ENCODE data around the gene TIMM13.

GRCh38 chr19:2441096-2441752 is 13.8 kb upstream of the TIMM13 start:
- TF ChIP-seq POLR2A (IDR thresholded peaks at IDR 0.05; ENCODE audit: low read depth, low read length) = no peak
- no peak for TF ChIP-seq CTCF (IDR thresholded peaks at IDR 0.05; ENCODE audit: extremely low read depth in 1 of 2, insufficient read depth in 1 of 2, low read depth in 1 of 2, low read length in 2 of 2)
- TF ChIP-seq JUN (IDR thresholded peaks at IDR 0.05; ENCODE audit: borderline replicate concordance, insufficient read depth, insufficient read length, low read depth) = no peak
- no peak for TF ChIP-seq MAX (IDR thresholded peaks at IDR 0.05; ENCODE audit: insufficient read depth, insufficient read length)
- TF ChIP-seq POLR2AphosphoS5 (IDR thresholded peaks at IDR 0.05; ENCODE audit: insufficient read depth, low read depth, low read length) = no peak
- TF ChIP-seq EZH2 (IDR thresholded peaks at IDR 0.05; ENCODE audit: borderline replicate concordance, low read depth, low read length, severe bottlenecking) = no peak
- TF ChIP-seq GATA2 (IDR thresholded peaks at IDR 0.05; ENCODE audit: insufficient read depth, insufficient read length, low read depth, low read length) = no peak
- no peak for TF ChIP-seq MYC (IDR thresholded peaks at IDR 0.05; ENCODE audit: low read depth, low read length)
- TF ChIP-seq FOS (IDR thresholded peaks at IDR 0.05; ENCODE audit: borderline replicate concordance, insufficient read depth, low read length) = no peak

Data from endothelial cell of umbilical vein (primary cell).